Breast epithelium (tissue), 3 donors: Measurements from ENCODE around the gene FBL.

Experiments used
- CTCF ChIP-seq, 3 donors: fragments of 450-650 bp; IDR thresholded peaks; one replicate each; pipeline ENCODE4 v1.5.1; 2016 to 2017; ENCODE audit warnings: antibody characterized with exemption in 3 of 3, mild to moderate bottlenecking in 3 of 3, moderate library complexity in 3 of 3
- POLR2A ChIP-seq: fragments of 450-650 bp; IDR thresholded peaks from one replicate; pipeline ENCODE4 v1.6.1; 2016; ENCODE audit warnings: antibody characterized with exemption, mild to moderate bottlenecking, moderate library complexity
- POLR2AphosphoS5 ChIP-seq, 3 donors: sonication (generic); formaldehyde crosslinking; IDR thresholded peaks; one replicate each; pipeline ENCODE4 v1.6.1; 2017; ENCODE audit warnings: antibody characterized with exemption in 3 of 3

DNA sequence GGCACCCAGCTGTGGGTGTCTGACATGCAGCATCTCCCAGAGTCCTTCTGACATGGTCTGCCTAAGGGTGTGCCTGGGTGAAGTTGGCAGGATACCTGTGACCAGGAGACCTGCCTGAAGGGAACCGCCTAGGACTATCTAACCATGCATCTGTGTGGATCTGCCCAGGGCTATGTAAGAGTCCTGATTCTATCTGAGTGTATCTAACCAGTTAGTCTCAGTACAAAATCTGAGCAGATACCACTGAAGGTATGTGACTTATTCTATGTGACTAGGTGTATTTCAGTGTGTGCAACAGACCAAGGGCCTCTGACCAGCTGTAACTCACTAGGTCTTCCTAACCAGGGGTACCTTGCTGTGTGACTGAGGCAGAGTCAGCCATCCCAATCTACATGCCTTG, 28.2 kb upstream of the FBL start:
- TF ChIP-seq CTCF (IDR thresholded peaks at IDR 0.05), result no peak
- TF ChIP-seq POLR2A, result no peak
- no peak for TF ChIP-seq POLR2AphosphoS5 (IDR thresholded peaks at IDR 0.05)
